Central memory CD8-positive, alpha-beta T cell (primary cell): ENCODE results near the gene SCUBE1.

ENCODE experiments used
- ATAC-seq: fragments of 150-1000 bp; cut with Tn5 transposase; replicated peaks from 2 replicates; pipeline ENCODE4 v1.10.0; 2022; ENCODE audit warnings: mild to moderate bottlenecking, moderate FRiP score, moderate number of reproducible peaks; ENCODE audit not compliant: poor library complexity, severe bottlenecking; ENCODE audit errors: extremely low read depth
- DNase-seq, 2 donors: peaks; one replicate each; pipeline ENCODE4 v3.0.0; 2021; ENCODE audit warnings: low spot score in 2 of 2
- H3K27ac Mint-ChIP-seq: one replicate; pipeline ENCODE4 v1.8.0; 2022; ENCODE audit warnings: low read depth, mild to moderate bottlenecking, moderate library complexity, mixed read lengths
- H3K27me3 Mint-ChIP-seq: one replicate; pipeline ENCODE4 v1.8.0; 2022; ENCODE audit warnings: mixed read lengths
- H3K36me3 Mint-ChIP-seq: one replicate; pipeline ENCODE4 v1.8.0; 2022; ENCODE audit warnings: mild to moderate bottlenecking, moderate library complexity, mixed read lengths; ENCODE audit not compliant: insufficient read depth
- H3K4me1 Mint-ChIP-seq: one replicate; pipeline ENCODE4 v1.8.0; 2022; ENCODE audit warnings: mixed read lengths
- H3K4me3 Mint-ChIP-seq: one replicate; pipeline ENCODE4 v1.8.0; 2022; ENCODE audit warnings: mild to moderate bottlenecking, moderate library complexity, mixed read lengths
- H3K9me3 Mint-ChIP-seq: one replicate; pipeline ENCODE4 v1.8.0; 2022; ENCODE audit warnings: mixed read lengths

SCUBE1 gene

DNA sequence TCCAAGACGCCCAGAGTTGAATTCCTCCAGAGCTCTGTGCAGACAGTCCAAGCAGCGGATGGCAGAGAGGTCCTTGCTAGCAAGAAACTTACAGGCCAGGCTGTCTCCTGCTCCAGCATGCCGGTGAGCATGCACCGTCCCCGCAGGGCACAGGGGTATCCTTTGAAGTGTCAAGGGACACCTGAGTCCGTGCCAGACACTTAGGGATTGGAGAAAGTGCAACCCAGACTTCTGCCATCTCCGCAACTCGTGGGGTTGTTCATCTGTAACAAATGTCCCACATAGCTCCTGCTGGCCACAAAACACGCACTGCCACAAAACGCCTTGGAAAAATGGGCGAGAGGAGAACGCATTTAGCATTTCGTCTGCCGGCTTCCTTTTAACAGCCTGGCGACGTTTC is 178.5 kb downstream of the SCUBE1 start:
- peak overlapping the region; percentile 26 for H3K27ac Mint-ChIP-seq
- no peak overlapping the region for H3K4me3 Mint-ChIP-seq

DNA sequence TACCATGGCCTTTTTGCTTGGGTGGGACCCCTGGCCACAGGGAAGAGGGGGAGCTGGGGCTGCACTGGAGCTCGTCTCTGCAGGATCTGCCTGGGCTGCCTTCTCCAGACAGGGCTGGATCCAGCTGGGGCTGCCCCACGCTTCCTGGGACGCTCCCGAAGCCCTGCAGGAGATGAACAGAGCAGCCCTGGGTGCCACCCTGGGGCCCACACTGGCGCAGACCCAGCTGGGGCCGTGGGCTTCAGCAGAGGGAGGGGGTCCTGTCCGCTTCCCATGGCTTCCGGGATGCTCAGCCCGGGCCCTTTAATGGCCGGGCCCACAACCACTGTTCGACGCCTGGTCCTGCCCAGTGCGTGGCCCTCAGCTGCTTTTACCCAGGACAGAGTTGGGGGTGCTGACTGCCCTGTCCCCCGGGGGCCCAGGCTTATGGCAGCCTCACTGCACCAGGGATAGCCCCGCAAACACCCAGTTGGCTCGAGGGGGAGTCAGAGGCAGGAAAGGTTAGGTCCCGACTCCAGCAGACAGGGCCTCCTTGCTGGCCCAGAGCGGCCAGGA is 179.9 kb downstream of the SCUBE1 start:
- peak overlapping the region; percentile 26 for H3K27ac Mint-ChIP-seq
- no peak overlapping the region for H3K4me3 Mint-ChIP-seq
- peaks cover 8% of the 10 kb centered on the region for H3K36me3 Mint-ChIP-seq
- DNase-seq (no peak), ATAC-seq (no peak)
- peaks cover 17% of the 10 kb centered on the region for H3K4me1 Mint-ChIP-seq
- no peaks in the 10 kb centered on the region for H3K9me3 Mint-ChIP-seq
- no peaks in the 10 kb centered on the region for H3K27me3 Mint-ChIP-seq

More for the DNA sequence above, 178.5 kb downstream of the SCUBE1 start:
- DNase-seq: no peak
- ATAC-seq: no peak
- peaks cover 14% of the 10 kb centered on the region for H3K4me1 Mint-ChIP-seq
- H3K27me3 Mint-ChIP-seq: no peaks in the 10 kb centered on the region
- H3K9me3 Mint-ChIP-seq: no peaks in the 10 kb centered on the region
- peaks cover 9% of the 10 kb centered on the region for H3K36me3 Mint-ChIP-seq

DNA sequence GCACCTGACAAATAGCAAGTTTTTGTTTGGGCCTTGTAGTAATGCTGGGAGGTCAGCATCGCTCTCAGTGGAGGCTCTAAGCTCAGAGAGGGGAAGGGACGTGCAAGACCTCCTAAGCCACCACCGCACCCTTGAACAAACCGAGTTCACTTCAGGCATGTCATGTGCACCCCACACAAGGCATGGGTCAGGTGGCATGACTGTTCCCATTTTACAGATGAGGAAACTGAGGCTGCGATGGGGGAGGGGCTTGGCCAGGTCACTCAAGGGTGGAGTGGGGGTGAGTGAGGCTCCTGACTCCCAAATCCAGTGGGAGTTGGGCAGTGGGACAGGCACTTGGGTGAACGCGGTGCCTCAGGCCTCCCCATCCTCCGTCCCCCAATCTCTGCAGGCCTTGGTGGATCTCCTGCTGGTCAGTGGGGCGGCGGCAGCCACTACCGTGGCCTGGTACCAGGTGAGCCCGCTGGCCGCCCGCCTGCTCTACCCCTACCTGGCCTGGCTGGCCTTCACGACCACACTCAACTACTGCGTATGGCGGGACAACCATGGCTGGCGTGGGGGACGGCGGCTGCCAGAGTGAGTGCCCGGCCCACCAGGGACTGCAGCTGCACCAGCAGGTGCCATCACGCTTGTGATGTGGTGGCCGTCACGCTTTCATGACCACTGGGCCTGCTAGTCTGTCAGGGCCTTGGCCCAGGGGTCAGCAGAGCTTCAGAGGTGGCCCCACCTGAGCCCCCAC is 180.6 kb downstream of the SCUBE1 start:
- H3K27ac Mint-ChIP-seq: no peak overlapping the region
- ATAC-seq: no peak

DNA sequence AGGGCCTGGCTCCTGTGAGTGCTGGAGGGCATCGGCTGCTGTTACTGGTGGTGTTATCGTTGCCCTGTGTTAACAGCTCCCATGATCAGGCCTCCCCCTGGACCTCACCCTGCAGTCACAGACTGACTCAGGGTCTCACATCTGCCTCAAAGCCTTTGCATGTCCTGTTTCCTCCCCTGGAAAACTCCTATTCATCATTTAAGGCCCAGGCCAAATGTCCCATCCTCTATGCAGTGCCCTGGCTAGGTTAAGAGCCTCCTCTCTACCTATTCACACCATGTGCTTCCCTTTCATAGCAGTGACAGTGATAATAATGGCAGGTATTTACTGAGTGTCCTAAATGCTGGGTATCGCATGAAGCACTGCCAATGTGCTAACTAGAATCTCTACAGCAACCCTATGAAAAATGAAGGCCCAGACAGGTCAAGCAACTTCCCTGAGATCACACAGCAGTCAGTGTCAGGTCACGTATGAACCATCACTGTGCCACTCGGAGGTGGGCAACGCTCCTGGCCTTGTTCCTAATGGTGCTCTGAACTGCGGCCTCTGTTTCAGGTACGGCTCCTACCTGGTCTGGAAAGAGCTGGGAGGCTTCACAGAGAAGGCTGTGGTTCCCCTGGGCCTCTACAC is 182.6 kb downstream of the SCUBE1 start:
- H3K4me1 Mint-ChIP-seq: peaks cover 21% of the 10 kb centered on the region
- no peak overlapping the region for H3K4me3 Mint-ChIP-seq
- H3K27ac Mint-ChIP-seq: no peak overlapping the region
- no peak for ATAC-seq
- no peaks in the 10 kb centered on the region for H3K9me3 Mint-ChIP-seq
- DNase-seq: no peak
- H3K27me3 Mint-ChIP-seq: no peaks in the 10 kb centered on the region
- peaks cover 1% of the 10 kb centered on the region for H3K36me3 Mint-ChIP-seq

More for the DNA sequence above, 180.6 kb downstream of the SCUBE1 start:
- no peak for DNase-seq
- no peaks in the 10 kb centered on the region for H3K9me3 Mint-ChIP-seq
- no peaks in the 10 kb centered on the region for H3K27me3 Mint-ChIP-seq
- peaks cover 21% of the 10 kb centered on the region for H3K4me1 Mint-ChIP-seq
- peaks cover 6% of the 10 kb centered on the region for H3K36me3 Mint-ChIP-seq
- H3K4me3 Mint-ChIP-seq: no peak overlapping the region

DNA sequence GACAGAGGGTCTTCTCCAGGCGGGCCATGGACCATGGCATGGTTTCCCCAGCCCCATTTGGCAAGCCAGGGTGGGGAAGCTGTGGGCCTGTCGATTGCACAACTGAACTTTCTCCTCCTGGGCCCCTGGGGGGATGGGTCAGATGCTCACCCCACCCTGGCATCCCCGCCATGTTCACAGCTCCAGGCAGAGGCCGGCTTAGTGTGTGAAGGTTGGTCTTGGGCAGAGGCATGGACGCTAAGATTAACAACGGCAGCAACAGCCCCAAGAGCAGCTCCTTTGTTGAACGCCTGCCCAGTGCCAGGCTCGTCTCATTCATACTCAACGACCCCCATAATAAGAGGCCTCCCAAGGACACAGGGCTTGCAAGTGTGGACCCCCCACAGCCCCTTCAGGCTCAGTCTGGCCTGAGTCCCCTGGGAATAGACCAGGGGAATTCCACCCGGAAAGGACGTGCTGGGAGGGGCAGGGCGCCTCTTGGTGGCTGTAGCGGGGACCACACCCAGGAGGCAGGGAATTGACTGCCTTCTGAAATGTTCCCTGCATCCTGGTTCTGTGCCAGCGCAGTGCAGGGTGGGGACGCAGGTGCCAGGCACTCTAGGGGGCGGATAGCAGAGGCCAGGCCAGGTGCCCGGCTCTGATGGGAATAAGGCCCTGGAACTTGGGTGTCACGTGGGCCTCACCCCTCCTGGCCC is 183.5 kb downstream of the SCUBE1 start:
- no peak overlapping the region for H3K4me3 Mint-ChIP-seq
- H3K27me3 Mint-ChIP-seq: no peaks in the 10 kb centered on the region
- peaks cover 21% of the 10 kb centered on the region for H3K4me1 Mint-ChIP-seq
- ATAC-seq: no peak
- no peak for DNase-seq
- no peaks in the 10 kb centered on the region for H3K9me3 Mint-ChIP-seq
- H3K27ac Mint-ChIP-seq: no peak overlapping the region
- peaks cover 1% of the 10 kb centered on the region for H3K36me3 Mint-ChIP-seq

DNA sequence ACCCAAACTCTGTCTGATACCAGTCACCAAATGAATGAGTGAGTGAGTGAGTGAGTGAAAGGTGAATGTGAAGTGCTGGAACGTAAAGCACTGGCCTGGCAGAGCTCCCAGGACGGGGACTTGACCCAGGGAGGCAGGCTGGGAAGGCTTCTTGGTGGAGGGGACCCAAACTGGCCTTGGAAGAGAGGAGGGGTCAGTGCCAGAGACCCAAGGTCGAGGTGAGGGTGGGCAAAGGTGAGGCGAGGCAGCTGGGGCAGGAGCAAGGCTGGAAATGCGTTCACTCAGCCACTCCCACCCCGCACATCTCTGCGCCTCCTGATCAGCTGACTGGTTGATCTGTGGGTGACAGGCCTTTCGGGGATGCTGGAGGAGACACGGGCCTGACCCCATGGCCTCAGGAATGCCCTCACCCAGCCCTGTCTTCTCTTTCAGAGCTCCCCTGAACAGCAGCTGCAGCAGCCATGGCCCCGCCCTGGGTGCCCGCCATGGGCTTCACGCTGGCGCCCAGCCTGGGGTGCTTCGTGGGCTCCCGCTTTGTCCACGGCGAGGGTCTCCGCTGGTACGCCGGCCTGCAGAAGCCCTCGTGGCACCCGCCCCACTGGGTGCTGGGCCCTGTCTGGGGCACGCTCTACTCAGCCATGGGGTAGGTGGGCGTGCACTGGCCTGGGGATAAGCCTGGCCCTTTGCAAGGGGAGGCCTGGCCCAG is 184.2 kb downstream of the SCUBE1 start:
- Mint-ChIP-seq H3K27me3 (no peaks in the 10 kb centered on the region), H3K27ac (peak overlapping the region; percentile 58), H3K4me1 (peaks cover 14% of the 10 kb centered on the region), H3K36me3 (peaks cover 1% of the 10 kb centered on the region), H3K9me3 (no peaks in the 10 kb centered on the region), H3K4me3 (no peak overlapping the region)
- no peak for DNase-seq
- ATAC-seq: no peak

DNA sequence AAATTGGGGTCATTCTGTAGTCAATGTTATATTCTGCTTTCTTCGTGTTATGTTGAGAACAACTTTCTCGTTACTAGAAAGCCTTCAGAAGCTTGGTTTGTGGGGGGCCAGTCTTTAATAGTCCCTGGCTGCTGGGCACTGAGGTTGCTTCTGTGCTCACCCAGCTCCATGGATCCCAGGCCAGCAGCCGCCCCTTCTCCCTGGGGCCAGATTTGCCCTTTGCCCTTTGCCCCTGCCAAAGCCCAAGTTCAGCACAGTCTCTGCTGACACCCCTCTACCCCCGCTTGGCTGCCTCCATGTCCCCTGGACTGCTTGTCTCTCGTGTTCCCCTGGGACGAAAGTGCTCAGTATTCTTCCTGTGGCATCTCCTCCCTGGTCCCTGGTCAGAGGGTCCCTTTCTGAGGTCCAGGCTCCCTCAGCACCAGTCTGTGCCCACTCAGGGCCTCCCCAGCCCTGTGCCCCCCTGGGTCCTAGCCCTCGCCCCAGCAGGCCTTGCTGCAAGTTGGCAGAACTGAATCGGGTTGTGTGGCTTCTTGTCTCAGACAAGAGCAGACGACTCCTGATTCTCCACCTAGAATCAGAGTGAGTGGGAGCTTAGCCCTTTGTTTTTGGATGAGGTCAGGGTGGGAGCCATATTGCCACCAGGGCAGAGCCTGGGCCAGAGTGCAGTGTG is 185.2 kb downstream of the SCUBE1 start:
- Mint-ChIP-seq H3K4me1 (peaks cover 15% of the 10 kb centered on the region), H3K27ac (peak overlapping the region; percentile 58), H3K27me3 (no peaks in the 10 kb centered on the region), H3K9me3 (no peaks in the 10 kb centered on the region), H3K4me3 (no peak overlapping the region), H3K36me3 (peaks cover 1% of the 10 kb centered on the region)
- ATAC-seq: no peak
- DNase-seq: no peak

DNA sequence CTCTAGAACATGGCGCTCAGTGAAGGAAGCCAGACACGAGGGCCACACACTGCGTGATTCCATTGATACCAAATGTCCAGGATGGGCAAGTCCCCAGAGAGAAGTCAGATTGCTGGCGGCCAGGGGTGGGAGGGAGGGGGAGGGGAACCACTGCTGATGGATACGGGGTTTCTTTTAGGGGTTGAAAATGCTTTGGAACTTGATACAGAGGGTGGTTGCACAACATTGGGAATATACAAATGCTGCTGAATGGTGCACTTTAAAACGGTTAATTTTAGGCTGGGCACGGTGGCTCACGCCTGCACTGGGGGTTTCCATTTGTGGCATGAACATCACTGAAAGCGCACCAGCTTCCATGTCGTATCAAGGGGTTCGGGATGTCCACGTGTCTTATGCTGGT is 186.8 kb downstream of the SCUBE1 start:
- no peak for ATAC-seq
- no peak overlapping the region for H3K27ac Mint-ChIP-seq
- H3K4me1 Mint-ChIP-seq: peaks cover 24% of the 10 kb centered on the region
- H3K4me3 Mint-ChIP-seq: no peak overlapping the region
- no peaks in the 10 kb centered on the region for H3K9me3 Mint-ChIP-seq
- no peak for DNase-seq
- H3K27me3 Mint-ChIP-seq: no peaks in the 10 kb centered on the region
- H3K36me3 Mint-ChIP-seq: peaks cover 1% of the 10 kb centered on the region

DNA sequence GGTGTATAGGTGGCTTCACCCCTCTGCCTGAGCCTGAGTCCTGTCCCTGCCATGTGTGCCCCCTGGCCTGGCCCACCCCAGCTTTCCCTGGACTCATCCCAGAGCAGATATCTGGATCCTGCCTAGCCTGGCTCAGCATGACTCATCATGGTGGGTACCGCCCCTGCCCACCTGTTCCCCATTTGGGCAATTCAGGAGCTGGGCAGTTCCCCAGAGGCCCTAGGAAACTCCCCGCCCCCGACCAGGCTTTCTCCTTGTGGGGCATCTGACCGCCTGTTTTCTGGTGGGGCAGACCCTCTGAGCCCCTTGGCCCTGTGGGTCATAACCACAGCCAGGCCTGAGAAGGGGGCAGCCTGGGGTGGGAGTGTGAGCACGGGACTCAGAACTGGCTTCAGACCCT is 187.4 kb downstream of the SCUBE1 start:
- H3K4me3 Mint-ChIP-seq: no peak overlapping the region
- ATAC-seq: no peak
- H3K36me3 Mint-ChIP-seq: peaks cover 5% of the 10 kb centered on the region
- DNase-seq: no peak
- no peaks in the 10 kb centered on the region for H3K27me3 Mint-ChIP-seq
- H3K27ac Mint-ChIP-seq: no peak overlapping the region
- no peaks in the 10 kb centered on the region for H3K9me3 Mint-ChIP-seq
- peaks cover 28% of the 10 kb centered on the region for H3K4me1 Mint-ChIP-seq

DNA sequence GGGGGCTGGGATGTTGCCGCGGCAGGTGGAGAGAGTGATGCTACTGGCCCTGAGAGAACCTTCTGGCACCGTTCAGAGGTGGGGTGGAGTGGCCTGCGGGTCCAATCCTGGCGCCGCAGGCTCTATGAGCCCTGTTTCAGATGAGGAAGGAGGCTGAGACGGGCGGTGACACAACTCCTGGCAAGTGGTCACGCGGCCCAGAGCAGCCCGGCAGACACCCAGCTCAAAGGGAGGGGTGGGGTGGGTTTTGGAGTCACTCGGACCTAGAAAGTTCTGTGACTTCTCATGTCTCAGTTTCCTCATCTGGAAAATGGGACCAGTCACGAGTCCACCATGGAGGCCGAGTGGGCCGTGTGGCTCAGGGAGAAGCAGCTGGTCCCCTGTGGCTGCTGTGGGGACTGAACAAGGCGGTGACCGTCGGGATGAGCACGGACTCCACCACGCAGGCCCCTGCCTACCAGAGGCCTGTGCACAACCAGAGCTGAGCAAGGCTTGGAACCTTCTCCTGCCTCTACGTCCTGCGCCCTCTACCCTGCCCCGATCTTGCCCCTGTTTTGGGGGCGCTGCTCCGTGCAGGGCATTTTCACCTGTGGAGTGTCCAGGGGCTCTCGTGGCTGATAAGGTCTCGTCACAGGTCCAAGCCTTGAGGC is 188.2 kb downstream of the SCUBE1 start:
- DNase-seq: no peak
- no peak for ATAC-seq
- H3K9me3 Mint-ChIP-seq: no peaks in the 10 kb centered on the region
- no peaks in the 10 kb centered on the region for H3K27me3 Mint-ChIP-seq
- peaks cover 30% of the 10 kb centered on the region for H3K4me1 Mint-ChIP-seq
- no peak overlapping the region for H3K27ac Mint-ChIP-seq
- no peak overlapping the region for H3K4me3 Mint-ChIP-seq
- peaks cover 5% of the 10 kb centered on the region for H3K36me3 Mint-ChIP-seq

DNA sequence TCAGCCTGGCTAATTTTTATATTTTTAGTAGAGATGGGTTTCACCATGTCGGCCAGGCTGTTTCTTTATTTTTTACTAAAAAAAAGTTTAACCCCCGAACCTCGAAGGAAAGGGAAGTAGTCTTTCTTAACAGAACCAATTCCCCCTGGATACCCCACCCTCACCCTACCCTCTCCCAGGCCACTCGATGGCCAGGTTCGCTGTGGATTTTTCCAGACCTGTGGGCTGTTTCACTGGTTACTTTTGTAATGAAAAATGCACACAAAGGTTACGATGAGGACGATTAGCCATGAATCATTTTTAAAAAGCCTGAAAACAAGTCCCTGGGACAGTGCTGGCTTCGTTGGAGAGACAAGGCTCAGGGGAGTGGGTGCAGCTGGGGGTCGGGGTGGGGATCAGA is 189.3 kb downstream of the SCUBE1 start:
- Mint-ChIP-seq H3K4me1 (peaks cover 30% of the 10 kb centered on the region), H3K9me3 (no peaks in the 10 kb centered on the region), H3K27ac (no peak overlapping the region), H3K36me3 (peaks cover 5% of the 10 kb centered on the region), H3K27me3 (no peaks in the 10 kb centered on the region), H3K4me3 (peak overlapping the region; percentile 84)
- DNase-seq: no peak
- no peak for ATAC-seq
